Measurements from ENCODE around the gene VPS18.

DNA sequence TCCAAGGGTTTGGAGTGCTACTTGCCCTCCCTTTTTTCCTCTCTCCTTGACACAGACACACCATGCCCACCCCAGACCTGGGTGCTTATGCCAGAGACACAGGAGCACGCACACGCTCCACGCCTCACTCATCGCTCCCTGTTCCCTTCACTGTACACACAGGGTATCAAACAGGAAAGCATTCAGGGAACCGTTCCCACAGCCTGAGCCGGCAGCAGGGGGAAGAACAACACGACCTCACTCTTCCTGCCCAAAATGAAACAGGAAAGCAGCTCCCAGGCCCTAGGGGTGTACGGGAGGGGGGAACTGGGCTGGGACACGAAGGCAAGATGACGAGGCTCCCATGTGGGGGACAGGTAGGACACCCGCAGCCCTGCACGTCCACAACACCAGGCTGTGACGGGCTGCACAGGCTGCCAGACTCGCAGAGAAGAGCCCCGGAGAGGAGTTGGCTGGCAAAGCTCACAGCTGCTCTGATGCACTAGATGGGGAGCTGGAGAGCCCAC lies 46.1 kb downstream of the VPS18 start:
- no peak for TF ChIP-seq GATA3 (IDR thresholded peaks at IDR 0.05; ENCODE audit: low read depth, low read length)
- TF ChIP-seq GATA2 (IDR thresholded peaks at IDR 0.05; ENCODE audit: low read depth, low read length) = no peak

All from SH-SY5Y (cell line).